HepG2 (cell line): Measurements from ENCODE around the gene BRD2. TPM values are rescaled to one million over a fixed set of nuclear protein-coding genes. Genes with fewer than 3 reads are reported as not detected.

Experiments used
- AHDC1 ChIP-seq: sonication (generic); formaldehyde crosslinking; IDR thresholded peaks from 2 replicates; pipeline ENCODE4 v1.5.1; 2020; ENCODE audit warnings: mild to moderate bottlenecking, missing genetic modification reagents, borderline replicate concordance
- FOXA1 ChIP-seq, 2 experiments: fragments of 450-650 bp in 1 of 2; sonication (generic) in 1 of 2; formaldehyde crosslinking in 1 of 2; IDR thresholded peaks; 2 replicates each; pipeline versions ENCODE4 v1.4.0 to v1.6.1; 2016 to 2020; ENCODE audit warnings: missing genetic modification reagents in 1 of 2
- FOXJ3 ChIP-seq: sonication (generic); formaldehyde crosslinking; IDR thresholded peaks from 2 replicates; pipeline ENCODE4 v1.4.0; 2020; ENCODE audit warnings: missing genetic modification reagents, mild to moderate bottlenecking, borderline replicate concordance
- FOXK1 ChIP-seq: sonication (generic); formaldehyde crosslinking; IDR thresholded peaks from 2 replicates; pipeline ENCODE4 v1.4.0; 2020; ENCODE audit warnings: low read depth, missing genetic modification reagents, borderline replicate concordance
- FOXO1 ChIP-seq: sonication (generic); formaldehyde crosslinking; IDR thresholded peaks from 2 replicates; pipeline ENCODE4 v1.4.0; 2020; ENCODE audit warnings: missing genetic modification reagents
- GABPA ChIP-seq, 2 experiments: IDR thresholded peaks; 2 replicates each; pipeline ENCODE4 v1.6.1; 2011 to 2016; ENCODE audit warnings: low read depth in 2 of 2, low read length in 1 of 2, missing biosample characterization in 1 of 2, missing genetic modification characterization in 1 of 2
- IRX3 ChIP-seq: sonication (generic); formaldehyde crosslinking; IDR thresholded peaks from 2 replicates; pipeline ENCODE4 v1.8.1; 2023; ENCODE audit warnings: mild to moderate bottlenecking, low read depth, missing genetic modification reagents, borderline replicate concordance
- MIER2 ChIP-seq: IDR thresholded peaks from 2 replicates; pipeline ENCODE4 v1.6.1; 2016; ENCODE audit warnings: missing biosample characterization, missing genetic modification reagents
- NFKBIZ ChIP-seq: IDR thresholded peaks from 2 replicates; pipeline ENCODE4 v1.6.1; 2018; ENCODE audit warnings: missing genetic modification reagents, missing compliant biosample characterization
- NR3C1 ChIP-seq: sonication (generic); formaldehyde crosslinking; IDR thresholded peaks from 2 replicates; pipeline ENCODE4 v1.4.0; 2020; ENCODE audit warnings: missing genetic modification reagents
- POLR2G ChIP-seq: fragments of 200-400 bp; formaldehyde crosslinking; IDR thresholded peaks from 2 replicates; pipeline ENCODE4 v1.6.1; 2018; ENCODE audit warnings: mild to moderate bottlenecking, low read depth, low read length, moderate library complexity
- PRDM4 ChIP-seq: sonication (generic); formaldehyde crosslinking; IDR thresholded peaks from 2 replicates; pipeline ENCODE4 v1.9.0; 2021; ENCODE audit warnings: missing genetic modification reagents, borderline replicate concordance
- PTBP1 ChIP-seq: fragments of 200-400 bp; formaldehyde crosslinking; IDR thresholded peaks from 2 replicates; pipeline ENCODE4 v1.6.1; 2018; ENCODE audit warnings: low read length, low read depth; ENCODE audit not compliant: poor library complexity, severe bottlenecking
- SIN3A ChIP-seq: IDR thresholded peaks from 2 replicates; pipeline ENCODE4 v1.6.1; 2011; ENCODE audit warnings: low read depth, mild to moderate bottlenecking, control low read depth, low read length, borderline replicate concordance
- TBX2 ChIP-seq: sonication (generic); formaldehyde crosslinking; IDR thresholded peaks from 2 replicates; pipeline ENCODE4 v1.5.0; 2020; ENCODE audit warnings: missing genetic modification reagents, mild to moderate bottlenecking, borderline replicate concordance
- TMF1 ChIP-seq: sonication (generic); formaldehyde crosslinking; IDR thresholded peaks from 2 replicates; pipeline ENCODE4 v1.8.1; 2022; ENCODE audit warnings: low read depth, missing genetic modification reagents
- YEATS2 ChIP-seq: sonication (generic); formaldehyde crosslinking; IDR thresholded peaks from 2 replicates; pipeline ENCODE4 v1.4.0; 2020; ENCODE audit warnings: missing genetic modification reagents, borderline replicate concordance
- ZNF225 ChIP-seq: sonication (generic); formaldehyde crosslinking; IDR thresholded peaks from 2 replicates; pipeline ENCODE4 v1.4.0; 2020; ENCODE audit warnings: mild to moderate bottlenecking, missing genetic modification reagents
- ZNF605 ChIP-seq: sonication (generic); formaldehyde crosslinking; IDR thresholded peaks from 2 replicates; pipeline ENCODE4 v1.8.0; 2022; ENCODE audit warnings: mild to moderate bottlenecking, missing genetic modification reagents
- ZNF775 ChIP-seq: sonication (generic); formaldehyde crosslinking; IDR thresholded peaks from 2 replicates; pipeline ENCODE4 v1.4.0; 2020; ENCODE audit warnings: missing genetic modification reagents, mild to moderate bottlenecking, moderate library complexity, borderline replicate concordance
- polyA plus RNA-seq, 8 experiments: library from polyadenylated mRNA; depleted of rRNA in 3 of 8; stranded (reverse) in 7 of 8; unstranded in 1 of 8; fragments of >200 nt; fragmentation: Illumina TruSeq in 4 of 8; extraction: Trizol in 4 of 8; gene quantifications; 2 replicates each; pipeline versions ENCODE4 v1.2.1 to v1.2.3, GENCODE V29; 2011 to 2016; ENCODE audit warnings: low read depth in 4 of 8, missing spikeins in 1 of 8, mixed read lengths in 1 of 8; ENCODE audit not compliant: insufficient read depth in 1 of 8
- total RNA-seq, 5 experiments: library from RNA; depleted of rRNA; stranded (reverse); fragments of >200 nt; fragmentation: Illumina TruSeq; extraction: Trizol; gene quantifications; 2 replicates each; pipeline ENCODE4 v1.2.3, GENCODE V29; 2016; ENCODE audit warnings: low read depth in 1 of 5

BRD2 gene
- total and polyA plus RNA-seq, 2 of the 13 experiments (the other 11 are each of a cell fraction or from before 2014, with no cell fraction given): 143 to 202 TPM

GRCh38 chr6:32967151-32968091 is 973 bp upstream of the BRD2 start (continued):
- TF ChIP-seq YEATS2 (CRISPR knock-in tag): no peak; the same call in 1 of the 2 replicates
- peak; percentile 76; the same call in 1 of the 2 replicates for TF ChIP-seq SIN3A
- TF ChIP-seq PRDM4 (CRISPR knock-in tag): no peak
- TF ChIP-seq IRX3 (CRISPR knock-in tag): no peak
- no peak for TF ChIP-seq PTBP1
- peak; percentile 56; the same call in 1 of the 2 replicates for TF ChIP-seq AHDC1 (CRISPR knock-in tag)
- no peak for TF ChIP-seq ZNF775 (CRISPR knock-in tag)
- TF ChIP-seq NFKBIZ: no peak
- no peak for TF ChIP-seq MIER2 (CRISPR knock-in tag)
- TF ChIP-seq FOXO1 (CRISPR knock-in tag): 0 out of 2 replicates have a peak, but pooled peaks have one; percentile 20
- TF ChIP-seq TMF1: no peak
- no peak for TF ChIP-seq TBX2 (CRISPR knock-in tag)
- TF ChIP-seq GABPA (IDR thresholded peaks at IDR 0.05; ENCODE audit: low read depth, low read length): no peak
- peak; percentile 87 for TF ChIP-seq GABPA (CRISPR knock-in tag; IDR thresholded peaks at IDR 0.05; ENCODE audit: low read depth)
- no peak for TF ChIP-seq POLR2G
- TF ChIP-seq FOXA1 (IDR thresholded peaks at IDR 0.05): no peak
- 0 out of 2 replicates have a peak, but pooled peaks have one; percentile 11 for TF ChIP-seq FOXA1 (CRISPR knock-in tag; IDR thresholded peaks at IDR 0.05)
- TF ChIP-seq FOXJ3 (CRISPR knock-in tag): no peak
- TF ChIP-seq ZNF605 (CRISPR knock-in tag): no peak
- TF ChIP-seq NR3C1 (CRISPR knock-in tag): no peak
- TF ChIP-seq ZNF225 (CRISPR knock-in tag): no peak
- TF ChIP-seq FOXK1 (CRISPR knock-in tag): peak; percentile 16; the same call in 1 of the 2 replicates
